ENCODE data around the gene ADNP.

Gene ADNP

DNA sequence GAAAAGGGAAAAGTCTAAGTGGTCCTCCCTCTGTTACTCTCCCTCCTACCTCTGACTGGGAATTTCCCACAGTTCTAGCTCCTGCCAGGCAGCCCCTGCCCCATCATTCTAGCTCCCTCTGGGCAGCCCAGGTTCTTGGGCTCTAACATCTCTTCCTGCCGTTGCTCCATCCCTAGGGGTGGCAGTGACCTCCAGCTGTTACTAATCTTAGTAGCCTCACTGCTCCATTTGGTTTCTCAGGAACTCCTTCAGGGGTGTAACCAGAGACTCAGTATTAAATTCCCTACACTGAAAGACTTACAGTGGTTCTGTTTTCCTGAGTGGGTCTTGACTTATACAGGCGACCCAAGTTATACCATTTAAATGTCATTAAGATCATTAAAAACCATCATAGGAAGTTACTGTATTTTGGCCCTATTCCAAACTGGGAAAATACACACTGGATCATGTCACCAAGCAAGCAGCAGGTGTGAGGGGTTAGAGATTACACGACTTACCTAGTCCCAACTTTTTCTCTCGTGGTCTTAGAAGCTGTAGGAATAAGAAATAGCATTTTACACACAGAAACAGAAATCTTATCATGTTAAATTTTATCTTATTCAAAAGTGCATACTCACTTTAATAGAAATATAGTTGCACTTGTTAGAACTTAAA is 17.0 kb upstream of the ADNP start:
- TF ChIP-seq TEAD4 (IDR thresholded peaks at IDR 0.05), result no peak
- no peak for TF ChIP-seq ZBTB7A (IDR thresholded peaks at IDR 0.05; ENCODE audit: low read depth)
- TF ChIP-seq, protein P1, sequence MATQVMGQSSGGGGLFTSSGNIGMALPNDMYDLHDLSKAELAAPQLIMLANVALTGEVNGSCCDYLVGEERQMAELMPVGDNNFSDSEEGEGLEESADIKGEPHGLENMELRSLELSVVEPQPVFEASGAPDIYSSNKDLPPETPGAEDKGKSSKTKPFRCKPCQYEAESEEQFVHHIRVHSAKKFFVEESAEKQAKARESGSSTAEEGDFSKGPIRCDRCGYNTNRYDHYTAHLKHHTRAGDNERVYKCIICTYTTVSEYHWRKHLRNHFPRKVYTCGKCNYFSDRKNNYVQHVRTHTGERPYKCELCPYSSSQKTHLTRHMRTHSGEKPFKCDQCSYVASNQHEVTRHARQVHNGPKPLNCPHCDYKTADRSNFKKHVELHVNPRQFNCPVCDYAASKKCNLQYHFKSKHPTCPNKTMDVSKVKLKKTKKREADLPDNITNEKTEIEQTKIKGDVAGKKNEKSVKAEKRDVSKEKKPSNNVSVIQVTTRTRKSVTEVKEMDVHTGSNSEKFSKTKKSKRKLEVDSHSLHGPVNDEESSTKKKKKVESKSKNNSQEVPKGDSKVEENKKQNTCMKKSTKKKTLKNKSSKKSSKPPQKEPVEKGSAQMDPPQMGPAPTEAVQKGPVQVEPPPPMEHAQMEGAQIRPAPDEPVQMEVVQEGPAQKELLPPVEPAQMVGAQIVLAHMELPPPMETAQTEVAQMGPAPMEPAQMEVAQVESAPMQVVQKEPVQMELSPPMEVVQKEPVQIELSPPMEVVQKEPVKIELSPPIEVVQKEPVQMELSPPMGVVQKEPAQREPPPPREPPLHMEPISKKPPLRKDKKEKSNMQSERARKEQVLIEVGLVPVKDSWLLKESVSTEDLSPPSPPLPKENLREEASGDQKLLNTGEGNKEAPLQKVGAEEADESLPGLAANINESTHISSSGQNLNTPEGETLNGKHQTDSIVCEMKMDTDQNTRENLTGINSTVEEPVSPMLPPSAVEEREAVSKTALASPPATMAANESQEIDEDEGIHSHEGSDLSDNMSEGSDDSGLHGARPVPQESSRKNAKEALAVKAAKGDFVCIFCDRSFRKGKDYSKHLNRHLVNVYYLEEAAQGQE (IDR thresholded peaks at IDR 0.05; ENCODE audit: low read depth), result no peak
- no peak for TF ChIP-seq EP300 (IDR thresholded peaks at IDR 0.05; ENCODE audit: borderline replicate concordance)
- no peak for TF ChIP-seq CEBPB (IDR thresholded peaks at IDR 0.05)
- no peak for TF ChIP-seq CREB1 (IDR thresholded peaks at IDR 0.05; ENCODE audit: low read depth)
- no peak for TF ChIP-seq RAD21 (IDR thresholded peaks at IDR 0.05; ENCODE audit: low read depth)
- no peak for TF ChIP-seq EGR1 (IDR thresholded peaks at IDR 0.05)
- TF ChIP-seq TCF12 (IDR thresholded peaks at IDR 0.05; ENCODE audit: low read depth), result no peak
- no peak for TF ChIP-seq USF1 (IDR thresholded peaks at IDR 0.05)
- TF ChIP-seq FOXM1 (IDR thresholded peaks at IDR 0.05; ENCODE audit: borderline replicate concordance, low read depth), result no peak
- no peak for TF ChIP-seq TAF1 (IDR thresholded peaks at IDR 0.05; ENCODE audit: low read depth)
- TF ChIP-seq YY1 (IDR thresholded peaks at IDR 0.05; ENCODE audit: low read depth), result no peak
- TF ChIP-seq, protein P2, sequence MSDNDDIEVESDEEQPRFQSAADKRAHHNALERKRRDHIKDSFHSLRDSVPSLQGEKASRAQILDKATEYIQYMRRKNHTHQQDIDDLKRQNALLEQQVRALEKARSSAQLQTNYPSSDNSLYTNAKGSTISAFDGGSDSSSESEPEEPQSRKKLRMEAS (IDR thresholded peaks at IDR 0.05), result no peak

GRCh38 chr20:50943069-50943468 is 11.8 kb upstream of the ADNP start:
- TF ChIP-seq CEBPB (IDR thresholded peaks at IDR 0.05) (no peak), TAF1 (IDR thresholded peaks at IDR 0.05; ENCODE audit: low read depth) (no peak), TEAD4 (IDR thresholded peaks at IDR 0.05) (no peak), CREB1 (IDR thresholded peaks at IDR 0.05; ENCODE audit: low read depth) (no peak), TCF12 (IDR thresholded peaks at IDR 0.05; ENCODE audit: low read depth) (no peak), NFIC (IDR thresholded peaks at IDR 0.05) (no peak), RAD21 (IDR thresholded peaks at IDR 0.05; ENCODE audit: low read depth) (no peak), USF1 (IDR thresholded peaks at IDR 0.05) (no peak), ZBTB7A (IDR thresholded peaks at IDR 0.05; ENCODE audit: low read depth) (no peak), FOXM1 (IDR thresholded peaks at IDR 0.05; ENCODE audit: borderline replicate concordance, low read depth) (no peak), YY1 (IDR thresholded peaks at IDR 0.05; ENCODE audit: low read depth) (no peak), EP300 (IDR thresholded peaks at IDR 0.05; ENCODE audit: borderline replicate concordance) (no peak), EGR1 (IDR thresholded peaks at IDR 0.05) (no peak)
- TF ChIP-seq, protein P1 (IDR thresholded peaks at IDR 0.05; ENCODE audit: low read depth), result no peak
- TF ChIP-seq, protein P2 (IDR thresholded peaks at IDR 0.05), result no peak

DNA sequence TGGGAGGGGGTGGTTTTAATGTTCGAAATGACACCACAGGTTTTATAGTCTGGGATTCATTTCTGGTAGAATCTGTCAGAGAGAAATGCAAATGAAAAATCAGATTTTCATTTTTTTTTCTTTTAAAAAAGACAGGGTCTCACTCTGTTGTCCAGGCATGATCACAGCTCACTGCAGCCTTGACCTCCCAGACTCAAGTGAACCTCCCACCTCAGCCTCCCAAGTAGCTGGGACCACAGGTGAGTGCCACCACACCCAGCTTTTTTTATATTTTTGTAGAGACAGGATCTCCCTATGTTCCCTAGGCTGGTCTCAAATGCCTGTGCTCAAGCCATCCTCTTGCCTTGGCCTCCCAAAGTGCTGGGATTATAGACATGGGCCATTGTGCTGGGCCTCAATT is 2.4 kb upstream of the ADNP start:
- no peak for TF ChIP-seq USF1 (IDR thresholded peaks at IDR 0.05)
- TF ChIP-seq, protein P1 (IDR thresholded peaks at IDR 0.05; ENCODE audit: low read depth), result no peak
- TF ChIP-seq RAD21 (IDR thresholded peaks at IDR 0.05; ENCODE audit: low read depth), result no peak
- TF ChIP-seq NFIC (IDR thresholded peaks at IDR 0.05), result no peak
- TF ChIP-seq EP300 (IDR thresholded peaks at IDR 0.05; ENCODE audit: borderline replicate concordance), result no peak
- no peak for TF ChIP-seq TEAD4 (IDR thresholded peaks at IDR 0.05)

- no peak for TF ChIP-seq CREB1 (IDR thresholded peaks at IDR 0.05; ENCODE audit: low read depth)
- TF ChIP-seq FOXM1 (IDR thresholded peaks at IDR 0.05; ENCODE audit: borderline replicate concordance, low read depth), result no peak
- TF ChIP-seq CEBPB (IDR thresholded peaks at IDR 0.05), result no peak
- TF ChIP-seq USF1 (IDR thresholded peaks at IDR 0.05), result no peak
- TF ChIP-seq RAD21 (IDR thresholded peaks at IDR 0.05; ENCODE audit: low read depth), result no peak
- TF ChIP-seq, protein P1 (IDR thresholded peaks at IDR 0.05; ENCODE audit: low read depth), result no peak
- no peak for TF ChIP-seq EGR1 (IDR thresholded peaks at IDR 0.05)
- TF ChIP-seq NFIC (IDR thresholded peaks at IDR 0.05), result no peak
- TF ChIP-seq, protein P2 (IDR thresholded peaks at IDR 0.05), result no peak
- TF ChIP-seq YY1 (IDR thresholded peaks at IDR 0.05; ENCODE audit: low read depth), result no peak
- no peak for TF ChIP-seq TEAD4 (IDR thresholded peaks at IDR 0.05)
- no peak for TF ChIP-seq ZBTB7A (IDR thresholded peaks at IDR 0.05; ENCODE audit: low read depth)
- no peak for TF ChIP-seq TAF1 (IDR thresholded peaks at IDR 0.05; ENCODE audit: low read depth)
Observed at GRCh38 chr20:50932691-50933280, 1.5 kb upstream of the ADNP start.

Data from Ishikawa (cell line).